Fibroblast of lung (primary cell): ENCODE data around the gene DUSP1. TPM values are rescaled to one million over a fixed set of nuclear protein-coding genes. Genes with fewer than 3 reads are reported as not detected.

Source experiments
- DNase-seq, 2 donors: peaks; one replicate each; pipeline versions ENCODE4 v3.0.0 to v3.0.0-alpha.2; 2010; ENCODE audit warnings: low read depth in 2 of 2
- H2AFZ ChIP-seq: 2 replicates; pipeline ENCODE4 v1.5.1; 2012; ENCODE audit warnings: low read length, control low read depth, inconsistent platforms
- H3K27ac ChIP-seq: 2 replicates; pipeline ENCODE4 v1.5.1; 2011; ENCODE audit warnings: low read length, control low read depth; ENCODE audit not compliant: insufficient read depth
- H3K27me3 ChIP-seq: 2 replicates; pipeline ENCODE4 v1.5.1; 2011; ENCODE audit warnings: mild to moderate bottlenecking, low read length; ENCODE audit not compliant: control insufficient read depth, insufficient read depth
- H3K36me3 ChIP-seq: 2 replicates; pipeline ENCODE4 v1.5.1; 2011; ENCODE audit warnings: low read length; ENCODE audit not compliant: control insufficient read depth, insufficient read depth
- H3K4me1 ChIP-seq: 2 replicates; pipeline ENCODE4 v1.5.1; 2011; ENCODE audit warnings: low read length; ENCODE audit not compliant: control insufficient read depth, insufficient read depth; ENCODE audit errors: extremely low read depth
- H3K4me2 ChIP-seq: 2 replicates; pipeline ENCODE4 v1.5.1; 2011; ENCODE audit warnings: low read length, control low read depth; ENCODE audit not compliant: insufficient read depth; ENCODE audit errors: extremely low read depth
- H3K4me3 ChIP-seq, 4 experiments: fragments of 200-600 bp in 1 of 4; sonication (generic) in 1 of 4; replicated peaks in 1 of 4; 2 replicates each; pipeline ENCODE4 v1.5.1; 2011 to 2016; ENCODE audit warnings: low read length in 4 of 4, low read depth in 3 of 4, mild to moderate bottlenecking in 3 of 4, control low read depth in 2 of 4, inconsistent platforms in 1 of 4, mixed read lengths in 1 of 4; ENCODE audit not compliant: insufficient read depth in 1 of 4; ENCODE audit errors: control extremely low read depth in 1 of 4
- H3K79me2 ChIP-seq: 2 replicates; pipeline ENCODE4 v1.5.1; 2012; ENCODE audit warnings: mild to moderate bottlenecking, low read length, inconsistent platforms; ENCODE audit not compliant: control insufficient read depth, insufficient read depth
- H3K9ac ChIP-seq: 2 replicates; pipeline ENCODE4 v1.5.1; 2011; ENCODE audit warnings: mild to moderate bottlenecking, low read length, control low read depth; ENCODE audit not compliant: insufficient read depth
- H3K9me3 ChIP-seq: 2 replicates; pipeline ENCODE4 v1.5.1; 2012; ENCODE audit warnings: low read depth, low read length; ENCODE audit not compliant: control insufficient read depth, insufficient read depth
- H4K20me1 ChIP-seq: 2 replicates; pipeline ENCODE4 v1.5.1; 2011; ENCODE audit warnings: low read length; ENCODE audit not compliant: control insufficient read depth, insufficient read depth; ENCODE audit errors: extremely low read depth
- CTCF ChIP-seq, 2 donors: IDR thresholded peaks in 1 of 2; conservative IDR thresholded peaks in 1 of 2; 1 replicate in 1 of 2; 2 replicates in 1 of 2; pipeline ENCODE4 v1.5.1; 2011 to 2012; ENCODE audit warnings: low read length in 2 of 2, control low read depth in 1 of 2, inconsistent platforms in 1 of 2, low read depth in 1 of 2, mild to moderate bottlenecking in 1 of 2
- EZH2 ChIP-seq: IDR thresholded peaks from 2 replicates; pipeline ENCODE4 v1.5.1; 2012; ENCODE audit warnings: low read length, control low read depth, mild to moderate bottlenecking; ENCODE audit errors: missing control alignments
- polyA plus RNA-seq, 2 donors: library from polyadenylated mRNA; depleted of rRNA in 1 of 2; stranded (reverse) in 1 of 2; unstranded in 1 of 2; fragments of >200 nt; gene quantifications; 2 replicates each; pipeline ENCODE4 v1.2.1, GENCODE V29; 2011 to 2012; ENCODE audit warnings: missing spikeins in 1 of 2
- total RNA-seq: library from RNA; depleted of rRNA; stranded (reverse); fragments of >200 nt; gene quantifications from 2 replicates; pipeline ENCODE4 v1.2.1, GENCODE V29; 2014

The DUSP1 gene
- total and polyA plus RNA-seq, 2 donors (not counting 1 experiment from before 2014, with no cell fraction given): 121 to 148 TPM

- Histone ChIP-seq H3K4me1 (peaks cover 9% of the 10 kb centered on the region), H3K27me3 (no peaks in the 10 kb centered on the region), H3K4me3 (peak overlapping the region; percentile 55 to 100 (median 74)), H3K4me2 (peak overlapping the region; percentile 88), H3K9me3 (no peaks in the 10 kb centered on the region), H3K27ac (peak overlapping the region; percentile 91), H3K36me3 (peaks cover 15% of the 10 kb centered on the region), H4K20me1 (no peaks in the 10 kb centered on the region), H3K9ac (peak overlapping the region; percentile 99), H3K79me2 (peaks cover 36% of the 10 kb centered on the region), H2AFZ (no peak overlapping the region)
- TF ChIP-seq EZH2 (no peak), CTCF (conservative IDR thresholded peaks at IDR 0.05 in 1 of 2, IDR thresholded peaks at IDR 0.05 in 1 of 2; ENCODE audit: low read depth in 1 of 2, low read length in 2 of 2) (no peak)
- DNase-seq: no peak
These were observed 2.9 kb downstream of the DUSP1 start for GRCh38 chr5:172768098-172768572.

GRCh38 chr5:172766287-172767108, 4.5 kb downstream of the DUSP1 start:
- Histone ChIP-seq H3K4me2 (peak overlapping the region; percentile 20), H3K9ac (peak overlapping the region; percentile 41), H3K4me1 (peaks cover 3% of the 10 kb centered on the region), H3K9me3 (no peaks in the 10 kb centered on the region), H3K36me3 (peaks cover 15% of the 10 kb centered on the region), H3K79me2 (peaks cover 36% of the 10 kb centered on the region), H3K27ac (peak overlapping the region; percentile 91), H3K27me3 (no peaks in the 10 kb centered on the region), H2AFZ (no peak overlapping the region), H3K4me3 (peak overlapping the region in 2 of 4 experiments; percentile 70 to 100), H4K20me1 (no peaks in the 10 kb centered on the region)
- DNase-seq: peak; percentile 81 to 94
- no peak for TF ChIP-seq CTCF (conservative IDR thresholded peaks at IDR 0.05 in 1 of 2, IDR thresholded peaks at IDR 0.05 in 1 of 2; ENCODE audit: low read depth in 1 of 2, low read length in 2 of 2)
- TF ChIP-seq EZH2: no peak

GRCh38 chr5:172765766-172766286, 5.2 kb downstream of the DUSP1 start:
- no peaks in the 10 kb centered on the region for H3K9me3 ChIP-seq
- DNase-seq: peak in 1 of 2 donors; percentile 91
- peak overlapping the region; percentile 47 for H3K4me2 ChIP-seq
- H3K27me3 ChIP-seq: no peaks in the 10 kb centered on the region
- peaks cover 3% of the 10 kb centered on the region for H3K4me1 ChIP-seq
- H4K20me1 ChIP-seq: no peaks in the 10 kb centered on the region
- peaks cover 15% of the 10 kb centered on the region for H3K36me3 ChIP-seq
- peak overlapping the region; percentile 91 for H3K27ac ChIP-seq
- H3K4me3 ChIP-seq: peak overlapping the region in 2 of 4 experiments; percentile 70 to 100
- peak overlapping the region; percentile 41 for H3K9ac ChIP-seq
- no peak overlapping the region for H2AFZ ChIP-seq
- peaks cover 35% of the 10 kb centered on the region for H3K79me2 ChIP-seq
- TF ChIP-seq CTCF (conservative IDR thresholded peaks at IDR 0.05 in 1 of 2, IDR thresholded peaks at IDR 0.05 in 1 of 2; ENCODE audit: low read depth in 1 of 2, low read length in 2 of 2) (no peak), EZH2 (no peak)
